GM12873 (cell line): Measurements from ENCODE around the gene TINAGL1.

ENCODE experiments used
- TF ChIP-seq, protein P1 (sequence below): IDR thresholded peaks from 2 replicates; pipeline ENCODE4 v1.5.1; 2012; ENCODE audit warnings: low read depth, mild to moderate bottlenecking, moderate library complexity, low read length, control low read depth; ENCODE audit not compliant: insufficient read depth; ENCODE audit errors: missing control alignments

Gene TINAGL1

GRCh38 chr1:31556481-31557006 is 19.8 kb upstream of the TINAGL1 start:
- TF ChIP-seq, protein P1, sequence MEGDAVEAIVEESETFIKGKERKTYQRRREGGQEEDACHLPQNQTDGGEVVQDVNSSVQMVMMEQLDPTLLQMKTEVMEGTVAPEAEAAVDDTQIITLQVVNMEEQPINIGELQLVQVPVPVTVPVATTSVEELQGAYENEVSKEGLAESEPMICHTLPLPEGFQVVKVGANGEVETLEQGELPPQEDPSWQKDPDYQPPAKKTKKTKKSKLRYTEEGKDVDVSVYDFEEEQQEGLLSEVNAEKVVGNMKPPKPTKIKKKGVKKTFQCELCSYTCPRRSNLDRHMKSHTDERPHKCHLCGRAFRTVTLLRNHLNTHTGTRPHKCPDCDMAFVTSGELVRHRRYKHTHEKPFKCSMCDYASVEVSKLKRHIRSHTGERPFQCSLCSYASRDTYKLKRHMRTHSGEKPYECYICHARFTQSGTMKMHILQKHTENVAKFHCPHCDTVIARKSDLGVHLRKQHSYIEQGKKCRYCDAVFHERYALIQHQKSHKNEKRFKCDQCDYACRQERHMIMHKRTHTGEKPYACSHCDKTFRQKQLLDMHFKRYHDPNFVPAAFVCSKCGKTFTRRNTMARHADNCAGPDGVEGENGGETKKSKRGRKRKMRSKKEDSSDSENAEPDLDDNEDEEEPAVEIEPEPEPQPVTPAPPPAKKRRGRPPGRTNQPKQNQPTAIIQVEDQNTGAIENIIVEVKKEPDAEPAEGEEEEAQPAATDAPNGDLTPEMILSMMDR: no peak

DNA sequence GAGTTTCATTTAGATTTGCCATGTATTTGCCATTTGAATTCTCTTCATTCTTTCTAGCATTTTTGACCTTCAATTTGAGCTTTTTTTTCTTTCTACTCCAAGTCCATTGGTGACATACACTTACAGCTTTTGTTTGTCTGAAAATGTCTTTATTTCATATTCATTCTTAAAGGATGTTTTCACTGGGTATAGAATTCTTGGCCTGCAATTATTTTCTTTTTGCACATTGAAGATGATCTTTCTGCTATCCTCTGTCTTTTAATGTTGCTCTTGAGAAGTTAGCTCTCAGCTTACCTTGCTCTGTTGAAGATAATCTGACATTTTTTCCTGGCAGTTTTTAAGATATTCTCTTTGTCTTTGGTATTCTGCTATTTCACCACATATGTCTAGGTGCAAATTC is 16.6 kb upstream of the TINAGL1 start:
- TF ChIP-seq, protein P1: no peak

- TF ChIP-seq, protein P1: no peak
These were observed 15.9 kb upstream of the TINAGL1 start for GRCh38 chr1:31560394-31560793.

DNA sequence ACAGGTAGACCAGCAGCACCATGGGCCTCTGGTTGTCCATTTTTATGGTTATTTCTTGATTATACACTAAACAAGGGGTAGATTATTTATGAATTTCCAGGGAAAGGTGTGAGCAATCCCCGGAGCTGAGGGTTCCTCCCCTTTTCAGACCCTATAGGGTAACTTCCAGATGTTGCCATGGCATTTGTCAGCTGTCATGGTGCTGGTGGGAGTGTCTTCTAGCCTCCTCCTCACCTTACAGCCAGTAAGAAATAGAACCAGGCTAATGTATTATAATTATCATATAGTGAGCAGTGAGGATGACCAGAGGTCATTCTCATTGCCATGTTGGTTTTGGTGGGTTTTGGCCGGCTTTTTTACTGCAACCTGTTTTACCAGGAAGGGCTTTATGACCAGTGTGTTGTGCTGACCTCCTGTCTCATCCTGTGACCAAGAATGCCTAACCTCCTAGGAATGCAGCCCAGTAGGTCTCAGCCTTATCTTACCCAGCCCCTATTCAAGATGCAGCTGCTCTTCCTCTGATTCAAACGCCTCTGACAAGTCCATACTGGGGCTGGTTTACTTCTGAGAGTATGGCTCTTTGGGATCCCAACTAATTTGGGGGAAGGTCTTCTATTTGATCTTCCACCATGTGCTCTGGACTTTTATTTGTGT is 13.5 kb upstream of the TINAGL1 start:
- TF ChIP-seq, protein P1: no peak

- TF ChIP-seq, protein P1: no peak
These were observed 11.7 kb upstream of the TINAGL1 start for GRCh38 chr1:31564606-31564989.

DNA sequence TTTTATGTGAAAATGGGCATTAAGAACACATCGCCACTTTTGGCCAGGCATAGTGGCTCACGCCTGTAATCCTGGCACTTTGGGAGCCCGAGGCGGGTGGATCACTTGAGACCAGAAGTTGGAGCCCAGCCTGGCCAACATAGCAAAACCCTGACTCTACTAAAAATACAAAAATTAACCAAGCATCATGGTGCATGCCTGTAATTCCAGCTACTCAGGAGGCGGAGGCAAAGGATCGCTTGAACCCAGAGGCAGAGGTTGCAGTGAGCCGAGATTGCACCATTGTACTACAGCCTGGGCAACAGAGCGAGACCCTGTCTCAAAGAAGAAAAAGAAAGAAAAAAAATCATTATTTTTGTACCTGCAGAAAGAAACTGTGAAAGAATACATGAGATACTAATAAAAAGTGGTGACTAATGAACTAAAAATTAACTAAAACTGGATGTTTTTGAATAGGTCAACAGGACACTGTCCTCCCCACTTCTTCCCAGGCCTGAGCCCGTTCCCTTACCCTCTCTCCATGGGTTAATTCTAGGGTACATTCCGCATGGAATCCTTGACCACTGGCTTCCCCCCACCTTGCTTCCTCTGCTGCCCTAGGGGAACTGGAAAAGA is 8.3 kb upstream of the TINAGL1 start:
- TF ChIP-seq, protein P1: no peak

- TF ChIP-seq, protein P1: no peak
These were observed 7.3 kb upstream of the TINAGL1 start for GRCh38 chr1:31568895-31569595.
